IPS-NIHi11 (cell line): ENCODE data around the gene LRCOL1.

Source experiments
- DNase-seq: peaks from one replicate; pipeline ENCODE4 v3.0.0; 2012; ENCODE audit warnings: mixed read lengths, low spot score

The LRCOL1 gene

DNA sequence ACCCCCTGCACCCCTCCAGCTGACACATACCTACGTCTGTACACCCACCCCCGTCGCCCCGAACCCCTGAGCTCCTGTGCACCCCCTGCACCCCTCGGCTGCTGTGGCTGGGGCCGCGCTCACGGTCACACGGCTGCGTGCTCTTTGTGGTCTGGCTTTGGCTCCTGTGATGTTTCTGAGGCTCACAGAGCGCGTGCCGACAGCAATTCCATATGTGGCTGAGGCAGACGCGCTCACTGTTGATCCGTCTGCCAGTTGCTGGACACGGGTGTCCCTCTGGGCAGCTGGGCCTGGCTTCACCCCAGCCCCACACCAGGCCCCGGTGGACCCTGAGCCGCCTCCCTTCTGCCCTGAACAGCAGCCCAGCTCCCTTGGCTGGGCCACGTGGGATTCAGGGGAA, 46.5 kb downstream of the LRCOL1 start:
- DNase-seq: no peak

DNA sequence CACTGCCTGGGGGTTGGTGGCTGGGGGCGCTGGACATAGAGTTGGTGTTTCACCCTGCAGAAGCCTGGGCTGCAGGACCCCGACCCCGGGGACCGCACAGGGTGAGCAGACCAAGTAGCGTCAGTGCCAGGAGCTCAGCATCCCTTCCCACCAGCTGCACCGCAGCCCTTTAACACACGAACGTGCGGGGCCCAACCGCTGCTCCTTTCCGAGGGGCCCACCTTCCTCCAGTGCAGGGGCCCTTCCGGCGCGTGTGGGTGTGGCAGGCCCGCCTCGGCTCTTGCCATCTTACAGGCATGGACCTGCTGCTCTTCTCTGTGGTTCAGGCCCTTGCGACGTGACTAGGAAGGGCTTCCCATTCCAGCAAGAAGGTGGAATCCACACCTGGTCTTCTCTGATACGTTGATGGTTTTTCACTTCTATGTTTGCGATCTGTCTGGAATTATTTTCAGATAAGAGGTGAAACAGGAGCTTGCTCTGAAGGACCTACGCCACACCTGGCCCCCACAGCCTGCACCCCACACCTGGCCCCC, 47.8 kb downstream of the LRCOL1 start:
- DNase-seq: no peak

DNA sequence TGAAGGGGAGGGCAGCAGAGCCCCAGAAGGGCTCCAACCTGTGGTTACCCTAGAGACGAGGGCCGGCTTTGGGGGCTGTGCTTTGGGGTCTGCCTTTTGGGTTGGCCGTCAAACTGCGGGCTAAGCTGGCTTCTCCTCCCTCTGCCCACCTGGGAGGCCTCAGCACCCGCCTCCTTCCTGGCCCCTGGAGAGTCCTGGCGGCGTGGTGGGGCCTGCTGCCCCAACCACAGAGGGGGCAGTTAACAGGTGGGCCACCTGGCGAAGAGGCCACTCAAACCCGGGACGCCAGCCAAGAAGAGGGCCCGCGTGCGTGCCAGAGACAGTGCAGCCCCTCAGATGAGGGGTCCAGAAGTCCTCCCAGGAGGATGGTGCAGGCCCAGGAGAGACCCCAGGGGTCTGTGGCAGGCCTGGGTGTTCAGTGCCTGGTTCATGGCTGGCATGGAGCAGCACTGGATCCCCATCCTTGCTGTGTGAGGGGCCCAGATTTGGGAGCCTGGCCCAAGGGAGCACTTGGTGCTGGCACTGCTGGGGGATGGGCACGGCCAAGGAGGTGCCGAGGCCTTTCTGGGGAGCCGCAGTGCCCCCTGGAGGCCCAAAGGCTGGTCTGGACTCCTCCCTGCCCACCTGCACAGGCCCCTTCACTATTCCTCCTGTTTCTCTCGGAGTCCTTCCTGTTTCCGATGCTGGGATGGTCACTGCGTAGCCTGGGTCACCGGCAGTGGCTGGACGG, 48.8 kb downstream of the LRCOL1 start:
- DNase-seq: peak; percentile 87

DNA sequence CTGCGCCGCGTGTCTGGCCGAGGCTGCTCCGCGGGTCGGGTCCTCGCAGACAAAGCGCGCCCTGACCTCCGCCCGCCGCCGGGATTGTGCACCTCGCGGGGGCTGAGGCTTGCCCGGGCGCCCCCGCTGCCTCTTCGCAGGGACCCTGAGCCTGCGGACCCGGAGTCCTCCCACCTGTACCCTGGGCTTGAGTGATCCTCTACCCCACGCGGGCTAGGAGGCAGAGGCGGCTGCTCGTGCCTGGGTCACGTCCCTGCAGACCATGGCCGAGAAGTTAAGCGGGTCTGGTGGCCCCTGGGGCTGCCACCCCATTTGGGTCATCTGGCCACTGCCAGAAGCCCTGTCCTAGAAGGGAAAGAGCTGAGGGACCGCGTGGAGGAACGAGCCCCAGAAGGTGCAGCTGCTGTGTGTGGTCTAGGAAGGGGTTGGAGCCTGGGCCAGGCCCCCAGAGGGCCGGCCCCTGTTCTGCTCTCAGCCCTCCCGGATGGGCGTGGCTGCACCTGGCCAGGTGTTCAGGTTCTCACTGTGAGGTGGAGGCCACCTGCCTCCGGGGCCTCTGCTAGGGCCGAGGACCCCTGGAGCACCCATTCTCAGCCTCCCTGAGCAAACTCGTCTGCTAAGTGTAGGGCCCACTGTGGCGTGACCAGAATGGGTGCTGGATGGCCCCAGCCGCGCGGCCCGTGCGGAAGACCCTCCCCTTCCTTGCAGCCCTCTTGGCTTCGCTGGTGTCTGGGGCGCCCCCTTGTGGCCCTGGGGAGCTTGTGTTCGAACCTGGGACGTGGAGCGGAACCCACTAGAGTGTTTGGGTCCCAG, 49.6 kb downstream of the LRCOL1 start:
- peak; percentile 92 for DNase-seq

DNA sequence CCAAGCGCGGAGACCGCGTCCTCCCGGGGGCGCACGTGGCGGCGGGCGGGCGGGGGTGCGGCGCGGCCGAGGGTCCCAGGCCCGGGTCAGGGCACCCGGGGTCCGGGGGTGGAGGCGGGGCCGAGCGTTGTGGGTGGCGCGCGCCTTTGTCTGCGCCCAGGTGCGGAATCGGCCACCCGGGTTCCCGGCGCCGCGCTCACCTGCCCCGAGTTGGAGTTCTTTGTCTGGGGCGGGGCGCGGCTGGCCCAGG, 50.1 kb downstream of the LRCOL1 start:
- peak; percentile 76 for DNase-seq

DNA sequence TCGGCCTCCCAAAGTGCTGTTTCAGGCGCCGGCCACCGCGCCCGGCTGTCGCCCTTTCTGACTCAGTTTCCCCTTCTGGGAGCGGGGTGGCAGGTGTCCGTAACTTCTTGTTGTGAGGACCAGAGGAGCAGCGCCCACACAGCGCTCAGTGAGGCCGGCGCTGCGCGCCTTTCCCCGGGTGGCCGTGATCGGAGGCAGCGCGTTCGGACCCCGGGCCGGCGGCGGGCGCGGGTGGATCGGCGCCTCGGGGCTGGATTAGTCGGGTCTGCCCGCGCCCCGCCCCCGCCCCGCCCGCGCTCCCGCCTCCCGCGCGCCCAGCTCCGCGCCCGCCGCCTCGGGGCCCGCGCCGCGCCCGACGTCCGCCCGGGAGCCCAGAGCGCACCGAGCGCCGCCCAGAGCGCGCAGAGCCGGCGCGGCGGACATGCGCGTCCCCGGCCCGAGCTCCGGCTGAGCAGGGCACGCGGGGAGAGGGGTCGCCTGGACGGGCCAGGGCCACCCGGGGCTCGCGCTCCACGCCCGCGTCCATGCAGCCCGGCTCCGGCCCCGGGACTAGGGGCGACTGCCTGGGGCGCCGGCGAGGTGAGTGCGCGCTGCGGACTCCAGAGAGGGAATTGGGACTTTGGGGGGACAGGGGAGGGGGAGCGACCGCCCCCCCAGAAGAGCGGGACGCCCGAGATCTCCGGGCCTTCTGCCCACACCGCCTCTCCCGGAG, 50.6 kb downstream of the LRCOL1 start:
- DNase-seq: peak; percentile 98

DNA sequence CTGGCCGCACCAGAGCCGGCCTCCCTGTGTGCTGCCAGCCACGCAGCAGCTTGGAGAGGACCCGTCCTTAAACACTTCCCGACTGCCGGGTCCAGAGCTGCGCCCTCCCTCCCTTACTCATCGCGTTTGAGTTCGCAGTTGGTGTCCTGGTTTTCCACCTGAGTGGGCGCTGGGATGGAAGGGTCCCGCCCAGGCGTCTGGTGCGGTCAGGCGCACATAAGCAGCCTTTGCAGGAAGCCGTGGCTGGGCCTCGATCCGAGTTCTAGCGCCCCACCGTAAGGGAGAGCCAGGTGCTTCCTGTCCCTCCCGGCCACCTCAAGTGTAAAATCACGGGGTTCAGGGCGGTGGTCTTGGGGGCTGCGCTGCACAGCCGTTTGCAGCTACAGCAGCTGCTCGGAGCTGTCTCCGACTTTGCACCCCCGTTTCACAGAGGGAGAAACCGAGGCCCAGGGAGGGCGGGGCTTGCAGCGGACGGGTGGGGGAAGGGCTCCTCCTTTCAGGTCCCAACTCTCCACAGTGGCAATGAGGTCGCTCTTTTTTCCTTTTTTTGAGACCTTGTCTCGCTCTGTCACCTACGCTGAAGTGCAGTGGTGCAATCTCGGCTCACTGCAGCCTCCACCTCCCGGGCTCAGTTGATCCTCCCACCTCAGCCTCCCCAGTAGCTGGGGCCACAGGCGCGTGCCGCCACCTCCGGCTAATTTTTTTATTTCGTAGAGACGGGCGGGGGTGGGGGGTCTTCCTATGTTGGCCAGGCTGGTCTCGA, 51.3 kb downstream of the LRCOL1 start:
- no peak for DNase-seq

DNA sequence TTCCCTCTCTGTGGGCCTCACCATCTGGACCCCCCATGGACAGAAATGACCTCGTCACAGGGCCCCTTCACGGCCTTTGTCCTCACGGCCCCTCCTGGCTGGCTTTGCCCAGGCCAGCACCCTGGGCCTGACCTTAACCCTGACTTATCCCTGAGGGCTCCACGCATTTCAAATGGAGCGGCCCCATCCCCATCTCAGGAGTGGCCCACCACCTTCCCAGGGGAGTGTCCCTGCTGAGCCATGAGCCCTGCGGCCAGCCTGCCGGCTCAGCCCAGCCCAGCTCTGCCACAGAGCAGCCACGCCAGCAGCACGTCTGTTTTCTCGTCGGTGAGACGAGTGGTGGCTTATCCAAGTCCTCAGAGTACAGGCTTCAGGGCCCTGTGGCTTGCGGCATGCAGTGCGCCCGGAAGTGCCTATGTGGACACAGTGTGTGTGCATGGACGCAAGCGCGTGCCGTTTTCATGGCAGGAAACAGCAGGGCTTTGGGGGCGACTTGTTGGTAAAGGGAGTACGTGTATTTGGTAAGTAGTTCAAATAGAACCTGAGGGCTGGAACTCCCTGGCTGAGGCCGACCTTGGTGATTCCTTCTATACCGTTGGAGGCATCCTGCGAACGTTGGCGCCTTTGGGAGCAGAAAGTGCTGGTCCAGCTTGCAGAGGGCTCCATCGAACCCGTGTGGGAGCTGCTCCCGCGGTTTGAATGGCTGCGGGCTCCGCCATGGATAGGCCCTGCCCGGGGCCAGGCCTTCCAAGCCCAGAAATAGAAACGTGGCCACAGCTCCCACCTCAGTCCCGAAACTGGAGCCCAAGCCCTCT, 52.1 kb downstream of the LRCOL1 start:
- DNase-seq: no peak

DNA sequence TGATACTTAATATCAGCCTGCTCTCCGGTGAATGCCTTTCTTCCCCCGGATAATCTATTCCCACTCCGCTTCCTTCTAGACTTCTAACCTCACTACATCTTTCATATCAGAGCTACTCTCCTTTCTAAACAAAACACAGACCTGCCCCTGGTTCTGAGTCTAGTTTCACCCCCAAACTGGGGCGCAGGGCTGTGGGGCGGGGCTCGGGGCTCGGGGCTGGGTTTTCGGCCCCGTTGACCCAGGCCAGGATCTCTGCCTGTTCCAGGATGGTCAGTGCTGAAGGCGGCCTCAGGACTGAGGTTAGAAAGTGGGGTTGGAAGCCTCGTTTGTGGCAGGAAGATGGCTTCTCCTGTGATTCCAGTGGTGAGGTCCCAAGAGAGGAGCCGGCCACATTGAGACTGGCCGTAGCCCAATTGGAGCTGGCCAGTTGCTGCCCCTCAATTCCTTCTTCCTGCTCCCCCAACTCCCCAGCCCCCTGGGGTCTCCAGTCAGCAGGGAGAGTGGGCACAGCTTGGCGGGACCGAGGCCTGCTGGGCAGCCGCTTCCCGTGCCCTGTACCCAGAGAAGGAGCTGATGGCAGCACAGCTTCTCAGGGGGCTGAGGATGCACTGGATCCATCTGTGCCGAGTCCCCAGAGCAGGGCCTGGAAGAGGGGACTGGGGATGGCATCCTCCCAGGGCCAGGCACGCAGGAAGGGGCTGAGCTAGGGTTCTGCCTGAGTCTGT, 52.9 kb downstream of the LRCOL1 start:
- no peak for DNase-seq

DNA sequence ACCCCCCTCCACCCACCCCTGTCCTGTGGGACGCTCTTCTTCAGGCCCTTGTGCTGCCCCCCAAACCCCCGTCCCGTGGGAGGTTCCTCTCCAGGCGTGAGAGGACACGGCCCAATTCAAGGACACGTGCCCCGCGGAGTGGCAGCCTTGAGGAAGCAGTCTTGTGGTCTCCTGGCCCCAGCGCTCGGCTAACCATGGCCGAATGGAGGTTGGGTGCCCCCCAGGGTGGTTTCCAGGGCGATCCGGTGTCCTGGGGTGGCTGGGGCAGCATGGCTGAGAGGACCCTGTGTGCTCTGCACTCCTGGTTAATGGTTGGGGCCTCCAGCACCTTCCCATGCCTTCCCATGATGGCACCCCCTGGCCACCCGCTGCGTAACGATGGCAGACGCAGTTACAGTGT, 53.6 kb downstream of the LRCOL1 start:
- DNase-seq: no peak

DNA sequence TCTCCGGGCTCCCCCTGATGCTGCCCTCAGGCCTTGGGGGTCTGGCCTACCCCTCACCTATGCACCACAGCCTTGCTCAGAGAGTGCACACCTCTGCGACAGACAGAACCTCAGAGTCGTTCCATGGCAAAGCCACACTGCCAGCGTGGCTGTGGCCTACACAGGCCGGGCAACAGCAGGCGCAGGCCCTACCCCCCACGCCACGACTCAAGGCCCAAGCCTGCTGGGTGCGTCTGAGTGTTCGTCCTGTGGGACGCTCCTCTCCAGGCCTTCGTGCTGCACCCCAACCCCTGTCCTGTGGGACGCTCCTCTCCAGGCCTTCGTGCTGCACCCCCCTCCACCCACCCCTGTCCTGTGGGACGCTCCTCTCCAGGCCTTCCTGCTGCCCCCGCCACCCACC, 54.2 kb downstream of the LRCOL1 start:
- DNase-seq: no peak

DNA sequence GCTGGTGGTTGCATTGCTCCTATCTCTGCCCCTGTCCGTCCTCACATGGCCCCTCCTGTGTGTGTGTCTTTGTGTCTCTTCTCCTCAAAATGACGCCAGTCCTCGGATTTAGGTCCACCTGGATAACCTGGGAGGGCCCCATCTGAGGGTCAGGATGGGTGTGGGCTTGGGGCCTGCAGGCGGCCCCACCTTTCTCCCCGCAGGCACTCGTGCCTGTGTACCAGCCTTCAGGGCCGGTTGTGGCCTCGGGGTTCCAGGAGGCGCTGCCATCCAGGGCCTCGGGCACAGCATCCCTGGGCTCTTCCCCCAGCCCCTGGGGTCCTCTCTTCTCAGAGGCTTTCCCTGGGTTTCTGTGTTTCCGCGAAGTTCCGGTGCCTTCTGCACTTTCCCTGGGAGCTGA, 54.7 kb downstream of the LRCOL1 start:
- DNase-seq: no peak

DNA sequence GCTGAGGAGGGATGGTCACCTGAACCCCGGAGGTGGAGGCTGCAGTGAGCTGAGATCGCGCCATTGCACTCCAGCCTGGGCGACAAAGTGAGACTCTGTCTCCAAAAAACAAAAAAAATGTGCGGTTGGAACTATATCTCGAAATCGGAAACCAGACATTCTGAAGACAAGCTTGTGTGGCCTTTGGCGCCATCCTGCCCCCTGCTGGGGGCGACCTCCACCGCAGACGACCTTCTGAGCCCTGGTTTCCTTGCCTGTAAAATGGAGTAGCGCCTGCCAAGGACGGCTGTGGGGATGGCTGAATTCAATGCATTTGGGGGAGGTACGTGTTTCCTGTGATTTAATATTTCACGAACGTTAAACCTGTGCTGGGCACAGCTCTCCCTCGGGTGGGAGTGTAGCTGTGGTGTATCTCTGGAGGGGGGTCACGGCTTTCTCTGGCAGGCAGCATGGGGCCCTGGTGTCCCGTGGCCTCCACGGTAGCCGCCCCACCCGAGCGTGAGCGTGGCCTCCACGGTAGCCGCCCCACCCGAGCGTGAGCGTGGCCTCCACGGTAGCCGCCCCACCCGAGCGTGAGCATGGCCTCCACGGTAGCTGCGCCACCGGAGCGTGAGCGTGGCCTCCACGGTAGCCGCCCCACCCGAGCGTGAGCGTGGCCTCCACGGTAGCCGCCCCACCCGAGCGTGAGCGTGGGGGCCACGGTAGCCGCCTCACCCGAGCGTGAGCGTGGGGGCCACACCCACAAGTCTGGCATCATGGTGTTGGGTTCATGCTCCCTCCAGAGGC, 55.3 kb downstream of the LRCOL1 start:
- DNase-seq: no peak
